ENCODE data around the gene ARAP3.

DNA sequence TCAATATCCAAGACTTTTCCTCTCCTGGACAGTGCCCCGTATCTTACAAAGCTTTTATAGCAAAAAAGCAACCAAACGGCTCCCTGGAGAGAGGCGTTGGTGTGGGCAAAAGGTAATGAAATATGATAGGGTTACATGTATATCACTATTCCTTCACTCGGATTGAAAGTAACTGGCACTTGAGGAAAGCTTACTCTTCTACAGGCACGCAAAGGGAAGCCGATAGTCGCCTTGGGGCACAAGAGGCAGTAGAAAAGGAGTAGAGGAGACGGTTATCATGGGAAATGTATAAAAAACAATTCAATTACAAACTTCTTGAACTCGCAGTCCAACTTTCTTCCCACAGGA, 64.4 kb downstream of the ARAP3 start:
- TF ChIP-seq, protein P1, sequence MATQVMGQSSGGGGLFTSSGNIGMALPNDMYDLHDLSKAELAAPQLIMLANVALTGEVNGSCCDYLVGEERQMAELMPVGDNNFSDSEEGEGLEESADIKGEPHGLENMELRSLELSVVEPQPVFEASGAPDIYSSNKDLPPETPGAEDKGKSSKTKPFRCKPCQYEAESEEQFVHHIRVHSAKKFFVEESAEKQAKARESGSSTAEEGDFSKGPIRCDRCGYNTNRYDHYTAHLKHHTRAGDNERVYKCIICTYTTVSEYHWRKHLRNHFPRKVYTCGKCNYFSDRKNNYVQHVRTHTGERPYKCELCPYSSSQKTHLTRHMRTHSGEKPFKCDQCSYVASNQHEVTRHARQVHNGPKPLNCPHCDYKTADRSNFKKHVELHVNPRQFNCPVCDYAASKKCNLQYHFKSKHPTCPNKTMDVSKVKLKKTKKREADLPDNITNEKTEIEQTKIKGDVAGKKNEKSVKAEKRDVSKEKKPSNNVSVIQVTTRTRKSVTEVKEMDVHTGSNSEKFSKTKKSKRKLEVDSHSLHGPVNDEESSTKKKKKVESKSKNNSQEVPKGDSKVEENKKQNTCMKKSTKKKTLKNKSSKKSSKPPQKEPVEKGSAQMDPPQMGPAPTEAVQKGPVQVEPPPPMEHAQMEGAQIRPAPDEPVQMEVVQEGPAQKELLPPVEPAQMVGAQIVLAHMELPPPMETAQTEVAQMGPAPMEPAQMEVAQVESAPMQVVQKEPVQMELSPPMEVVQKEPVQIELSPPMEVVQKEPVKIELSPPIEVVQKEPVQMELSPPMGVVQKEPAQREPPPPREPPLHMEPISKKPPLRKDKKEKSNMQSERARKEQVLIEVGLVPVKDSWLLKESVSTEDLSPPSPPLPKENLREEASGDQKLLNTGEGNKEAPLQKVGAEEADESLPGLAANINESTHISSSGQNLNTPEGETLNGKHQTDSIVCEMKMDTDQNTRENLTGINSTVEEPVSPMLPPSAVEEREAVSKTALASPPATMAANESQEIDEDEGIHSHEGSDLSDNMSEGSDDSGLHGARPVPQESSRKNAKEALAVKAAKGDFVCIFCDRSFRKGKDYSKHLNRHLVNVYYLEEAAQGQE (IDR thresholded peaks at IDR 0.05; ENCODE audit: insufficient read depth in 1 of 2, low read depth in 2 of 2, low read length in 1 of 2), result no peak
- TF ChIP-seq, protein P2, sequence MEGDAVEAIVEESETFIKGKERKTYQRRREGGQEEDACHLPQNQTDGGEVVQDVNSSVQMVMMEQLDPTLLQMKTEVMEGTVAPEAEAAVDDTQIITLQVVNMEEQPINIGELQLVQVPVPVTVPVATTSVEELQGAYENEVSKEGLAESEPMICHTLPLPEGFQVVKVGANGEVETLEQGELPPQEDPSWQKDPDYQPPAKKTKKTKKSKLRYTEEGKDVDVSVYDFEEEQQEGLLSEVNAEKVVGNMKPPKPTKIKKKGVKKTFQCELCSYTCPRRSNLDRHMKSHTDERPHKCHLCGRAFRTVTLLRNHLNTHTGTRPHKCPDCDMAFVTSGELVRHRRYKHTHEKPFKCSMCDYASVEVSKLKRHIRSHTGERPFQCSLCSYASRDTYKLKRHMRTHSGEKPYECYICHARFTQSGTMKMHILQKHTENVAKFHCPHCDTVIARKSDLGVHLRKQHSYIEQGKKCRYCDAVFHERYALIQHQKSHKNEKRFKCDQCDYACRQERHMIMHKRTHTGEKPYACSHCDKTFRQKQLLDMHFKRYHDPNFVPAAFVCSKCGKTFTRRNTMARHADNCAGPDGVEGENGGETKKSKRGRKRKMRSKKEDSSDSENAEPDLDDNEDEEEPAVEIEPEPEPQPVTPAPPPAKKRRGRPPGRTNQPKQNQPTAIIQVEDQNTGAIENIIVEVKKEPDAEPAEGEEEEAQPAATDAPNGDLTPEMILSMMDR (IDR thresholded peaks at IDR 0.05), result no peak
- TF ChIP-seq SIN3A (IDR thresholded peaks at IDR 0.05; ENCODE audit: borderline replicate concordance, insufficient read depth, low read depth, low read length) (no peak), POLR2AphosphoS5 (IDR thresholded peaks at IDR 0.05; ENCODE audit: low read depth, low read length) (no peak)
